HepG2 (cell line): ENCODE measurements around the gene RGR. TPM values are rescaled to one million over a fixed set of nuclear protein-coding genes. Genes with fewer than 3 reads are reported as not detected.

Source experiments
- ATAC-seq: fragments of 200-7000 bp; cut with Tn5 transposase; 3 replicates; pipeline ENCODE4 v1.9.1; 2020; ENCODE audit warnings: mild to moderate bottlenecking, moderate library complexity
- BruUV-seq: library from RNA; stranded (reverse); fragments of 400-500 nt; replicated peaks from 2 replicates; lab custom pipeline; 2021; lab: Mats Ljungman, UMichigan
- CTCF ChIA-PET: fragments of 300-600 bp; formaldehyde crosslinking; extraction: SDS; loops from one replicate; lab custom pipeline; 2021; ENCODE audit warnings: low total read pairs, inconsistent platforms, low intra/inter-chr PET ratio; lab: Yijun Ruan, JAX
- POLR2A ChIA-PET: fragments of 350-600 bp; sonication (Branson Sonifier 250); formaldehyde crosslinking; loops from one replicate; lab custom pipeline; 2020; ENCODE audit warnings: antibody characterized with exemption, inconsistent platforms; lab: Yijun Ruan, JAX
- DNase-seq: peaks from one replicate; pipeline ENCODE4 v3.0.0-alpha.2; 2015; ENCODE audit warnings: low spot score
- FAIRE-seq: peaks from 3 replicates; lab custom pipeline; 2011; peaks lifted over from hg19 to GRCh38; lab: Jason Lieb, UNC
- H2AFZ ChIP-seq: one replicate; pipeline ENCODE4 v1.6.1; 2011; ENCODE audit warnings: low read length, inconsistent platforms
- H3K27ac ChIP-seq: fragments of 300-600 bp; 3 replicates; pipeline ENCODE4 v1.8.0; 2011; ENCODE audit warnings: mixed run types, mild to moderate bottlenecking, mixed read lengths, low read length, inconsistent platforms; ENCODE audit not compliant: insufficient read depth; ENCODE audit errors: extremely low read length
- H3K27me3 ChIP-seq, 2 experiments: fragments of 200-600 bp in 1 of 2; 2 replicates in 1 of 2; 3 replicates in 1 of 2; pipeline versions ENCODE4 v1.6.0 to v1.8.0; 2011; ENCODE audit warnings: low read length in 2 of 2, mild to moderate bottlenecking in 2 of 2, moderate library complexity in 2 of 2, inconsistent platforms in 1 of 2; ENCODE audit not compliant: insufficient read depth in 2 of 2, control insufficient read depth in 1 of 2
- H3K36me3 ChIP-seq, 2 experiments: fragments of 200-600 bp in 1 of 2; replicated peaks in 1 of 2; 2 replicates in 1 of 2; 3 replicates in 1 of 2; pipeline versions ENCODE4 v1.5.1 to v1.8.0; 2011; ENCODE audit warnings: low read length in 2 of 2, inconsistent platforms in 1 of 2; ENCODE audit not compliant: insufficient read depth in 2 of 2, control insufficient read depth in 1 of 2
- H3K4me1 ChIP-seq: 2 replicates; pipeline ENCODE4 v1.5.1; 2012; ENCODE audit warnings: low read length, inconsistent platforms; ENCODE audit not compliant: insufficient read depth
- H3K4me2 ChIP-seq: 2 replicates; pipeline ENCODE4 v1.6.0; 2011; ENCODE audit warnings: low read depth, low read length, inconsistent platforms
- H3K4me3 ChIP-seq, 3 experiments: fragments of 200-600 bp in 1 of 3; sonication (generic), shearing (Covaris generic) in 1 of 3; replicated peaks in 1 of 3; 2 replicates each; pipeline ENCODE4 v1.5.1; 2011 to 2016; ENCODE audit warnings: low read length in 3 of 3, inconsistent platforms in 2 of 3, low read depth in 2 of 3, mild to moderate bottlenecking in 2 of 3, control low read depth in 1 of 3, mixed read lengths in 1 of 3; ENCODE audit not compliant: insufficient read depth in 1 of 3
- H3K79me2 ChIP-seq: one replicate; pipeline ENCODE4 v1.6.1; 2011; ENCODE audit warnings: low read length, inconsistent platforms; ENCODE audit not compliant: insufficient read depth
- H3K9ac ChIP-seq: 2 replicates; pipeline ENCODE4 v1.6.0; 2011; ENCODE audit warnings: mild to moderate bottlenecking, low read depth, low read length, inconsistent platforms; ENCODE audit not compliant: insufficient read depth
- H3K9me3 ChIP-seq: 2 replicates; pipeline ENCODE4 v1.5.1; 2012; ENCODE audit warnings: mild to moderate bottlenecking, low read length
- H4K20me1 ChIP-seq: 2 replicates; pipeline ENCODE4 v1.6.0; 2011; ENCODE audit warnings: inconsistent platforms, mild to moderate bottlenecking, low read length, moderate library complexity; ENCODE audit not compliant: insufficient read depth
- CBX5 ChIP-seq: sonication (generic); formaldehyde crosslinking; IDR thresholded peaks from 2 replicates; pipeline ENCODE4 v1.4.0; 2020; ENCODE audit warnings: missing genetic modification reagents, borderline replicate concordance
- KDM5B ChIP-seq: sonication (generic); formaldehyde crosslinking; IDR thresholded peaks from 2 replicates; pipeline ENCODE4 v1.4.0; 2020; ENCODE audit warnings: missing genetic modification reagents, mild to moderate bottlenecking, borderline replicate concordance
- MED13 ChIP-seq: sonication (generic); formaldehyde crosslinking; IDR thresholded peaks from 2 replicates; pipeline ENCODE4 v1.5.0; 2020; ENCODE audit warnings: missing genetic modification reagents
- MEIS1 ChIP-seq: sonication (generic); formaldehyde crosslinking; IDR thresholded peaks from 2 replicates; pipeline ENCODE4 v1.9.0; 2021; ENCODE audit warnings: mild to moderate bottlenecking, missing genetic modification reagents, moderate library complexity, borderline replicate concordance
- NCOA1 ChIP-seq: sonication (generic); formaldehyde crosslinking; IDR thresholded peaks from 2 replicates; pipeline ENCODE4 v1.9.0; 2021; ENCODE audit warnings: missing genetic modification reagents
- NR2F2 ChIP-seq: IDR thresholded peaks from 2 replicates; pipeline ENCODE4 v1.6.1; 2012; ENCODE audit warnings: low read depth, inconsistent platforms, borderline replicate concordance
- RBFOX2 ChIP-seq: fragments of 200-400 bp; formaldehyde crosslinking; IDR thresholded peaks from 2 replicates; pipeline ENCODE4 v1.6.1; 2017; ENCODE audit warnings: low read depth, mild to moderate bottlenecking, low read length
- SP2 ChIP-seq: sonication (generic); formaldehyde crosslinking; IDR thresholded peaks from 2 replicates; pipeline ENCODE4 v1.5.1; 2020; ENCODE audit warnings: mild to moderate bottlenecking, missing genetic modification reagents
- TP53 ChIP-seq: sonication (generic); formaldehyde crosslinking; conservative IDR thresholded peaks from 2 replicates; pipeline ENCODE4 v1.4.0; 2020; ENCODE audit warnings: missing genetic modification reagents
- ZNF251 ChIP-seq: sonication (generic); formaldehyde crosslinking; IDR thresholded peaks from 2 replicates; pipeline ENCODE4 v1.9.0; 2021; ENCODE audit warnings: mild to moderate bottlenecking, missing genetic modification reagents
- ZNF292 ChIP-seq: sonication (generic); formaldehyde crosslinking; IDR thresholded peaks from 2 replicates; pipeline ENCODE4 v1.8.1; 2022; ENCODE audit warnings: mild to moderate bottlenecking, low read depth, missing genetic modification reagents, borderline replicate concordance
- ZNF317 ChIP-seq: sonication (generic); formaldehyde crosslinking; IDR thresholded peaks from 2 replicates; pipeline ENCODE4 v1.5.0; 2020; ENCODE audit warnings: mild to moderate bottlenecking, missing genetic modification reagents
- ZNF605 ChIP-seq: sonication (generic); formaldehyde crosslinking; IDR thresholded peaks from 2 replicates; pipeline ENCODE4 v1.8.0; 2022; ENCODE audit warnings: mild to moderate bottlenecking, missing genetic modification reagents
- ZNF672 ChIP-seq: sonication (generic); formaldehyde crosslinking; IDR thresholded peaks from 2 replicates; pipeline ENCODE4 v1.8.1; 2022; ENCODE audit warnings: missing genetic modification reagents
- ZNF780A ChIP-seq: sonication (generic); formaldehyde crosslinking; IDR thresholded peaks from 2 replicates; pipeline ENCODE4 v1.8.0; 2022; ENCODE audit warnings: mild to moderate bottlenecking, missing genetic modification reagents, moderate library complexity
- WGBS: methylation state at CpG from one replicate; pipeline ENCODE4 v1.1.6; 2017; ENCODE audit warnings: low lambda C conversion rate; 5-methylcytosine and 5-hydroxymethylcytosine counted together
- in situ Hi-C: cut with HindIII; loops from 2 replicates; pipeline ENCODE4 v1.10.0; 2017; ENCODE audit warnings: low pct_unique_long_range_greater_than_20kb; ENCODE audit not compliant: extremely low pct_ligation_motif_present
- intact Hi-C: fragments of 100-400 bp; cut with micrococcal nuclease; formaldehyde crosslinking; loops from one replicate; pipeline ENCODE4 v1.10.0; 2022; ENCODE audit not compliant: unreplicated experiment
- polyA plus RNA-seq, 8 experiments: library from polyadenylated mRNA; depleted of rRNA in 3 of 8; stranded (reverse) in 7 of 8; unstranded in 1 of 8; fragments of >200 nt; fragmentation: Illumina TruSeq in 4 of 8; extraction: Trizol in 4 of 8; gene quantifications; 2 replicates each; pipeline versions ENCODE4 v1.2.1 to v1.2.3, GENCODE V29; 2011 to 2016; ENCODE audit warnings: low read depth in 4 of 8, missing spikeins in 1 of 8, mixed read lengths in 1 of 8; ENCODE audit not compliant: insufficient read depth in 1 of 8
- total RNA-seq, 5 experiments: library from RNA; depleted of rRNA; stranded (reverse); fragments of >200 nt; fragmentation: Illumina TruSeq; extraction: Trizol; gene quantifications; 2 replicates each; pipeline ENCODE4 v1.2.3, GENCODE V29; 2016; ENCODE audit warnings: low read depth in 1 of 5
- TF ChIP-seq, protein P1 (sequence below): sonication (generic); formaldehyde crosslinking; conservative IDR thresholded peaks from 2 replicates; pipeline ENCODE4 v1.8.0; 2022; ENCODE audit warnings: missing genetic modification reagents

The RGR gene
- total and polyA plus RNA-seq, 2 of the 13 experiments (the other 11 are each of a cell fraction or from before 2014, with no cell fraction given), result 0.69 to 0.71 TPM

DNA sequence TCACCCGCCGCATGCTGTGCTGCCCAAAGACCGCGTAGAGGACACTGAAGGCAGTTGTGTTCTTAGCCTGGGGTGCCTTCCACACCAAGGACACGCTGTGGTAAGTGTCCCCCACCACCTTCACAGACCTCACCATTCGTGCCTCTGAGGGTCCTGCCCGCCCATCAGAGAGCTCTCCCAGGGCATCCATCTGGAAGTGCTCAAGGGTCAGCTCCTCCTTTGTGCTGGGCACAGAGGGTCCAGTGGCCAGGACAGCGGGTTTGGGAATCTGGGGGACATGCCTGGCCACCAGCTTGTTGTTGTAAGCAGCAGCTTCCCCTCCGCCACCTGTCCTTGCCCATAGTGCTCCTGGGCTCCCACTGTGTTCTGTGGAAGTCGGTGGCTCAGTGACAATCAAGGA lies 12.5 kb upstream of the RGR start (continued):
- TF ChIP-seq RBFOX2, result no peak

DNA sequence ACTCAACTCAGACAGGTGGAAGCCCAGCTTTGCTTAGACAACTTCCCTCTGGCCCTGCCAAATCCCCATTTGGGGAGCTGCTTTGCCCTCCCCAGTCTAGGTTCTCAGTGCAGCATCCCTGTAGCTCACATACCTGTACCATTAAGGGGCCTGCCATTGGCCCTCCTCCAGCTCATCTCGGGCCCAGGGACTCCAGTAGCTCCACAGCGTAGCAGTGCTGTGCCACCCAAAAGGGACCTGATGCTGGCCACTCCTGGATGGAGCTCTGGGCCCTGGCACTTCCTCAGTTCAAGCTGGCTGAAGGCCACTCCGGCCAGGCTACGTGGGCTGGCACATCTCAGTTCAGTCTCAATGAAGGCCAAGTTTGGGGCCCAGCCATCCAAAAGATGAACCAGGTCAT lies 10.9 kb upstream of the RGR start:
- 0% methylated on average over 2 of the region's 4 CpGs for WGBS
- Histone ChIP-seq H3K79me2 (no peaks in the 10 kb centered on the region), H3K4me2 (no peak overlapping the region), H4K20me1 (no peaks in the 10 kb centered on the region), H3K36me3 (no peaks in the 10 kb centered on the region), H3K4me1 (no peaks in the 10 kb centered on the region), H2AFZ (no peak overlapping the region), H3K9ac (no peak overlapping the region), H3K9me3 (no peaks in the 10 kb centered on the region), H3K4me3 (no peak overlapping the region), H3K27ac (no peak overlapping the region), H3K27me3 (peaks cover 0 to 25% of the 10 kb centered on the region in 2 experiments; a peak in 2 of 5 replicates)
- ChIA-PET CTCF (no interaction called here), POLR2A (no interaction called here)
- no peak for TF ChIP-seq MEIS1 (CRISPR knock-in tag)
- no peak for TF ChIP-seq NCOA1 (CRISPR knock-in tag)
- TF ChIP-seq ZNF605 (CRISPR knock-in tag), result no peak
- in situ Hi-C loops, result no loop called here
- FAIRE-seq (no peak), DNase-seq (no peak), ATAC-seq (no peak)
- intact Hi-C loops, result no loop called here
- no TSS peak for BruUV-seq

DNA sequence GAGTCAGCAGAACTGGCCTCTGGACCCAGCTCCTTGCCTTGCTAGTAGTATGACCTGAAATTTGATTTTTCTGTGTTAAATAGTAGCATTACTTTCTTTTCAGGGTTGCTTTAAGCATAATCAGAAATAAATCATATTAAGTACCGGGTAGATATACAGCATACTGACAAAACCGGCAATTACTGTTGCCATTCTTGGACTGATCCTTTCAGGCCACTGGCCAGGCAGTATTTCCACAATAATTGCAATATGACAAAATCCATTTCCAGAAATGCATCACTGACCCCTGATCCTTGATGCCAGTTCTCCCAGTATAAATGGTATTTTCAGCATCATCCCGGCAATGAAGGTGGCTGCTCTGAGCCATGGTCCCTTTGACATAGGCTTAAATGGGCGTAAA lies 10.4 kb upstream of the RGR start:
- Histone ChIP-seq H3K27ac (no peak overlapping the region), H3K9me3 (no peaks in the 10 kb centered on the region), H4K20me1 (no peaks in the 10 kb centered on the region), H3K4me2 (no peak overlapping the region), H3K4me1 (no peaks in the 10 kb centered on the region), H3K79me2 (no peaks in the 10 kb centered on the region), H3K36me3 (no peaks in the 10 kb centered on the region), H3K9ac (no peak overlapping the region), H3K4me3 (no peak overlapping the region), H3K27me3 (peaks cover 0 to 27% of the 10 kb centered on the region in 2 experiments; a peak in 2 of 5 replicates), H2AFZ (no peak overlapping the region)
- ATAC-seq (no peak), DNase-seq (no peak), FAIRE-seq (no peak)
- intact Hi-C loops (no loop called here), in situ Hi-C loops (no loop called here)
- ChIA-PET POLR2A (no interaction called here), CTCF (no interaction called here)
- BruUV-seq, result no TSS peak
- 32% methylated on average over 4 of the region's 4 CpGs for WGBS
- no peak for TF ChIP-seq SP2 (CRISPR knock-in tag)
- TF ChIP-seq TP53 (CRISPR knock-in tag), result no peak
- TF ChIP-seq ZNF672 (CRISPR knock-in tag), result no peak
- no peak for TF ChIP-seq ZNF292 (CRISPR knock-in tag)
- TF ChIP-seq CBX5 (CRISPR knock-in tag), result no peak
- TF ChIP-seq, protein P1, sequence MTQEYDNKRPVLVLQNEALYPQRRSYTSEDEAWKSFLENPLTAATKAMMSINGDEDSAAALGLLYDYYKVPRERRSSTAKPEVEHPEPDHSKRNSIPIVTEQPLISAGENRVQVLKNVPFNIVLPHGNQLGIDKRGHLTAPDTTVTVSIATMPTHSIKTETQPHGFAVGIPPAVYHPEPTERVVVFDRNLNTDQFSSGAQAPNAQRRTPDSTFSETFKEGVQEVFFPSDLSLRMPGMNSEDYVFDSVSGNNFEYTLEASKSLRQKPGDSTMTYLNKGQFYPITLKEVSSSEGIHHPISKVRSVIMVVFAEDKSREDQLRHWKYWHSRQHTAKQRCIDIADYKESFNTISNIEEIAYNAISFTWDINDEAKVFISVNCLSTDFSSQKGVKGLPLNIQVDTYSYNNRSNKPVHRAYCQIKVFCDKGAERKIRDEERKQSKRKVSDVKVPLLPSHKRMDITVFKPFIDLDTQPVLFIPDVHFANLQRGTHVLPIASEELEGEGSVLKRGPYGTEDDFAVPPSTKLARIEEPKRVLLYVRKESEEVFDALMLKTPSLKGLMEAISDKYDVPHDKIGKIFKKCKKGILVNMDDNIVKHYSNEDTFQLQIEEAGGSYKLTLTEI, result no peak
- no peak for TF ChIP-seq RBFOX2
- TF ChIP-seq MED13 (CRISPR knock-in tag), result no peak
- no peak for TF ChIP-seq ZNF317
- no peak for TF ChIP-seq NR2F2
- no peak for TF ChIP-seq ZNF251 (CRISPR knock-in tag)
- no peak for TF ChIP-seq ZNF780A
- no peak for TF ChIP-seq KDM5B (CRISPR knock-in tag)
